Lower leg skin (tissue), 4 donors: ENCODE measurements around the gene CACFD1. TPM values are rescaled to one million over a fixed set of nuclear protein-coding genes. Genes with fewer than 3 reads are reported as not detected.

Experiments used
- DNase-seq, 2 donors: peaks; one replicate each; pipeline ENCODE4 v3.0.0-alpha.2; 2019; ENCODE audit warnings: low spot score in 2 of 2
- H3K4me3 ChIP-seq: fragments of 200-600 bp; sonication (generic); 2 replicates; pipeline ENCODE4 v1.5.1; 2017; ENCODE audit warnings: mild to moderate bottlenecking, low read depth; ENCODE audit not compliant: poor library complexity, severe bottlenecking
- CTCF ChIP-seq, 3 donors: fragments of 450-650 bp; IDR thresholded peaks; one replicate each; pipeline ENCODE4 v1.5.1; 2016; ENCODE audit warnings: antibody characterized with exemption in 3 of 3, mild to moderate bottlenecking in 3 of 3, moderate library complexity in 2 of 3
- POLR2A ChIP-seq, 2 donors: fragments of 450-650 bp; IDR thresholded peaks; one replicate each; pipeline ENCODE4 v1.6.1; 2016 to 2017; ENCODE audit warnings: antibody characterized with exemption in 2 of 2, mild to moderate bottlenecking in 1 of 2, moderate library complexity in 1 of 2
- WGBS, 2 donors: methylation state at CpG; one replicate each; pipeline ENCODE4 v1.1.5; 2018; 5-methylcytosine and 5-hydroxymethylcytosine counted together
- intact Hi-C: fragments of 100-400 bp; cut with DNase I; formaldehyde crosslinking; loops from one replicate; pipeline ENCODE4 v1.15.0; 2023; ENCODE audit warnings: low total_unique reads
- total RNA-seq, 4 donors: library from RNA; depleted of rRNA; stranded (reverse); fragments of >200 nt; gene quantifications; one replicate each; pipeline ENCODE4 v1.1.0, GENCODE V29; 2016

The CACFD1 gene
- total RNA-seq, 4 donors from 2014 or later, result 4.1 to 10.6 (median 8.0) TPM

- no peak for DNase-seq
- 61 to 71% methylated on average over 32 to 34 of the region's 35 CpGs for WGBS, 2 donors
- TF ChIP-seq CTCF (IDR thresholded peaks at IDR 0.05) (no peak), POLR2A (IDR thresholded peaks at IDR 0.05) (no peak)
- intact Hi-C loops, result no loop called here
- no peak overlapping the region for H3K4me3 ChIP-seq
These were observed 37.4 kb downstream of the CACFD1 start for GRCh38 chr9:133496861-133497842.

- DNase-seq, result no peak
- WGBS, 2 donors, result 59 to 65% methylated on average over 18 to 19 of the region's 19 CpGs
These were observed 39.5 kb downstream of the CACFD1 start for GRCh38 chr9:133499132-133499891.

GRCh38 chr9:133499892-133500270 is 40.1 kb downstream of the CACFD1 start:
- intact Hi-C loops, result no loop called here
- H3K4me3 ChIP-seq, result no peak overlapping the region
- no peak for DNase-seq
- WGBS, 2 donors, result 79 to 83% methylated on average over 11 to 12 of the region's 12 CpGs
- TF ChIP-seq POLR2A (IDR thresholded peaks at IDR 0.05) (no peak), CTCF (IDR thresholded peaks at IDR 0.05) (no peak)

More at GRCh38 chr9:133499132-133499891, 39.5 kb downstream of the CACFD1 start:
- H3K4me3 ChIP-seq, result no peak overlapping the region
- intact Hi-C loops, result no loop called here
- TF ChIP-seq CTCF (IDR thresholded peaks at IDR 0.05) (no peak), POLR2A (IDR thresholded peaks at IDR 0.05) (no peak)

- no peak for DNase-seq
- TF ChIP-seq POLR2A (IDR thresholded peaks at IDR 0.05), result no peak
- no peak for TF ChIP-seq CTCF (IDR thresholded peaks at IDR 0.05)
- H3K4me3 ChIP-seq, result no peak overlapping the region
- intact Hi-C loops, result no loop called here
- 90 to 96% methylated on average over 1 of the region's 1 CpG for WGBS, 2 donors
These were observed 42.3 kb downstream of the CACFD1 start for GRCh38 chr9:133502112-133502511.

GRCh38 chr9:133505186-133505830 is 45.5 kb downstream of the CACFD1 start:
- intact Hi-C loops, result no loop called here
- WGBS, 2 donors, result 85 to 89% methylated on average over 13 of the region's 13 CpGs
- DNase-seq, result no peak
- no peak for TF ChIP-seq CTCF (IDR thresholded peaks at IDR 0.05)
- TF ChIP-seq POLR2A (IDR thresholded peaks at IDR 0.05), result no peak
- H3K4me3 ChIP-seq, result no peak overlapping the region
